NCI-H510A (cell line): ENCODE measurements around the gene CAPN13.

Experiments
- DNase-seq: peaks from one replicate; lab custom pipeline; 2025; lab: John Stamatoyannopoulos, UW

The CAPN13 gene

GRCh38 chr2:30730736-30731647 lies 76.3 kb downstream of the CAPN13 start:
- no peak for DNase-seq

- DNase-seq: no peak
Measured at GRCh38 chr2:30729031-30729430, 78.2 kb downstream of the CAPN13 start.

- DNase-seq: no peak
Measured at GRCh38 chr2:30722936-30723725, 84.1 kb downstream of the CAPN13 start.

GRCh38 chr2:30721668-30722647 lies 85.3 kb downstream of the CAPN13 start:
- DNase-seq: no peak

- no peak for DNase-seq
Measured at GRCh38 chr2:30721241-30721640, 86.0 kb downstream of the CAPN13 start.

- DNase-seq: no peak
Measured at GRCh38 chr2:30717081-30717650, 90.1 kb downstream of the CAPN13 start.

GRCh38 chr2:30716123-30716900 lies 90.9 kb downstream of the CAPN13 start:
- no peak for DNase-seq

GRCh38 chr2:30714811-30715709 lies 92.2 kb downstream of the CAPN13 start:
- DNase-seq: no peak

GRCh38 chr2:30713698-30714097 lies 93.5 kb downstream of the CAPN13 start:
- DNase-seq: no peak

- peak; percentile 38 for DNase-seq
Measured at GRCh38 chr2:30711646-30712085, 95.6 kb downstream of the CAPN13 start.

GRCh38 chr2:30710461-30710860 lies 96.8 kb downstream of the CAPN13 start:
- DNase-seq: no peak

- no peak for DNase-seq
Measured at GRCh38 chr2:30710016-30710415, 97.2 kb downstream of the CAPN13 start.

GRCh38 chr2:30709516-30709915 lies 97.7 kb downstream of the CAPN13 start:
- DNase-seq: no peak

GRCh38 chr2:30708491-30709290 lies 98.6 kb downstream of the CAPN13 start:
- DNase-seq: no peak

GRCh38 chr2:30707304-30707903 lies 99.8 kb downstream of the CAPN13 start:
- DNase-seq: no peak

GRCh38 chr2:30706534-30707303 lies 100.5 kb downstream of the CAPN13 start:
- peak; percentile 7 for DNase-seq

GRCh38 chr2:30705711-30706533 lies 101.3 kb downstream of the CAPN13 start:
- DNase-seq: no peak
